WI38 (cell line): ENCODE data around the gene PNLIPRP2.

Source experiments
- H3K4me3 ChIP-seq: 2 replicates; pipeline ENCODE4 v1.5.1; 2011; ENCODE audit warnings: low read depth, mild to moderate bottlenecking, control low read depth, low read length
- TF ChIP-seq, protein P1 (sequence below): IDR thresholded peaks from 2 replicates; pipeline ENCODE4 v1.5.1; 2012; ENCODE audit warnings: low read depth, mild to moderate bottlenecking, control low read depth, low read length

Gene PNLIPRP2

DNA sequence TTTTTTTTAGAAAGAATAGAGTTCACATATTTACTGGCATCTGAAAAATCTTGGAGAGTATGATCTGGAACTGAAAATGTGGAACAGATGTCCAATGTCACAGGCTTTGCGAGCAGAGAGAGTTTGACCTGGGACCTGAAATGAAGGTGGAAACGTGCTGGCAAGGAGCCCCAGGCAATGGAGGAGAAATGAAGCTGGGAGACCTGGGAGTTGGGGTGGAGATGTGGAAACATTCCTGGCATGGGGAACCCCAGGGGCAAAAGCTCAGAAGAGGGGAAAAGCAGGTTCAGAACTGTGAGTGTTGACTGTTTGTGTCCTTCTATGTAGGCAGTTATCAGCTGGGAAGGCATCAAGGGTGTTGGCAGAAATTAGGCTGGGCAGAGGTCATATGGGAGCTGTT is 7.3 kb upstream of the PNLIPRP2 start:
- no peak overlapping the region for H3K4me3 ChIP-seq
- TF ChIP-seq, protein P1, sequence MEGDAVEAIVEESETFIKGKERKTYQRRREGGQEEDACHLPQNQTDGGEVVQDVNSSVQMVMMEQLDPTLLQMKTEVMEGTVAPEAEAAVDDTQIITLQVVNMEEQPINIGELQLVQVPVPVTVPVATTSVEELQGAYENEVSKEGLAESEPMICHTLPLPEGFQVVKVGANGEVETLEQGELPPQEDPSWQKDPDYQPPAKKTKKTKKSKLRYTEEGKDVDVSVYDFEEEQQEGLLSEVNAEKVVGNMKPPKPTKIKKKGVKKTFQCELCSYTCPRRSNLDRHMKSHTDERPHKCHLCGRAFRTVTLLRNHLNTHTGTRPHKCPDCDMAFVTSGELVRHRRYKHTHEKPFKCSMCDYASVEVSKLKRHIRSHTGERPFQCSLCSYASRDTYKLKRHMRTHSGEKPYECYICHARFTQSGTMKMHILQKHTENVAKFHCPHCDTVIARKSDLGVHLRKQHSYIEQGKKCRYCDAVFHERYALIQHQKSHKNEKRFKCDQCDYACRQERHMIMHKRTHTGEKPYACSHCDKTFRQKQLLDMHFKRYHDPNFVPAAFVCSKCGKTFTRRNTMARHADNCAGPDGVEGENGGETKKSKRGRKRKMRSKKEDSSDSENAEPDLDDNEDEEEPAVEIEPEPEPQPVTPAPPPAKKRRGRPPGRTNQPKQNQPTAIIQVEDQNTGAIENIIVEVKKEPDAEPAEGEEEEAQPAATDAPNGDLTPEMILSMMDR: no peak

DNA sequence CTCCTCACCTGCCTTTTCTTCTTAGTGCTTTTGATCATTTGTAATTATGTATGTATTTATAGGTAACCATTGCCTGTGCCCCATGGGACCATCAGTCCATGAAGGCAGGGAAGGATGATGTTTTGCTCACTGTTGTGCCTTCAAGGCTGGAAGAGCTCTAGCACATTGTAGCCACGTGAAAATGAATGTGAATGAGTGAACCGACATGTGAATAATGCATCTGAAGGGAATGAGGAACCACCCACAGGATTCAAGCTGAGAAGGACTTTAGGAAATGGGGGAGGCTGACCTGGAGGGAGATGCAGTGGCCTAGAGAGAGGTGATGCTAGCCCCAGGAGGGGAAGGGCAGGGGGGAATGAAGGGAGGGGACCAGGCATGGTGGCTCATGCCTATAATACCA is 6.0 kb upstream of the PNLIPRP2 start:
- TF ChIP-seq, protein P1: no peak
- no peak overlapping the region for H3K4me3 ChIP-seq

DNA sequence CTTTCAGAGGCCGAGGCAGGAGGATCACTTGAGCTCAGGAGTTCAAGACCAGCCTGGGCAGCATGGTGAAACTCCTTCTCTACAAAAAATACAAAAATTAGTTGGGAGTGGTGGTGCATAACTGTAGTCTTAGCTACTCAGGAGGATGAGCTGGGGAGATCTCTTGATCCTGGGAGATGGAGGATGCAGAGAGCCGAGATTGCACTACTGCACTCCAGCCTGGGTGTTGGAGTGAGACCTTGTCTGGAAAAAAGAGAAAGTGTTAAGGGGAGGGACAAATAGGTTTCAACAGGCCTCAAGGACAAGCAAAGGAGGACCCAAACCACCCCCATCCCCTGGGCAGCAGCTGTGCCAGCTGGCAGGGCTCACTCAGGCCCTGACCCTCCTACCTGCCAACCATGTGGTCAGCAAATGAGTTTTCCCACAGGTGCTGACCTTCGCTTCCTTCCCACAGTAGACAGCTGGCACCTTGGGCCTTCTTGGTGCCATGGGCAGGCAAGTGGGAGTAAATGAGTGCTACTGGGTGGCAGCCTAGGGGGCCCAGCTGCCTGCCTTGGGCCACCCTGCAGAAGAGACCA is 5.5 kb upstream of the PNLIPRP2 start:
- TF ChIP-seq, protein P1: no peak
- H3K4me3 ChIP-seq: no peak overlapping the region

DNA sequence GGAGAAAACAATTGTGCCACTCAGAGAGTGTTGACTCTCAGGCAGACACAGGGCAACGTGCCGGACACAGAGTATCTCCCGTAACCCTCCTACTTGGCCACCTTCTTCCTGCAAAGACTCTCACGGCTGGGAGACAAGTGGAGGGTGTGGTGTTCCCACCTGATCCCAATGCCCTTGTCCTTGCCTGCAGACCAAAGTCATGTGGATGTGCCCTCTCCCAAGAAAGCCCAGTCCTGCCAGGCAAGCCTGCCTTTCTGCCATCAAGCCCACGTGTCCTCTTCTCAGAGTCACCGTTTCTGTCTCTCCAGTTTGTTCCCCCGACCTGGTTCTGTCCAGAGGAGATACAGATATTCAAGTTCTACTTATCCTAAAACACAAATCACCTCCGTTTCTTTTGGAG is 723 bp downstream of the PNLIPRP2 start:
- no peak overlapping the region for H3K4me3 ChIP-seq
- TF ChIP-seq, protein P1: no peak

DNA sequence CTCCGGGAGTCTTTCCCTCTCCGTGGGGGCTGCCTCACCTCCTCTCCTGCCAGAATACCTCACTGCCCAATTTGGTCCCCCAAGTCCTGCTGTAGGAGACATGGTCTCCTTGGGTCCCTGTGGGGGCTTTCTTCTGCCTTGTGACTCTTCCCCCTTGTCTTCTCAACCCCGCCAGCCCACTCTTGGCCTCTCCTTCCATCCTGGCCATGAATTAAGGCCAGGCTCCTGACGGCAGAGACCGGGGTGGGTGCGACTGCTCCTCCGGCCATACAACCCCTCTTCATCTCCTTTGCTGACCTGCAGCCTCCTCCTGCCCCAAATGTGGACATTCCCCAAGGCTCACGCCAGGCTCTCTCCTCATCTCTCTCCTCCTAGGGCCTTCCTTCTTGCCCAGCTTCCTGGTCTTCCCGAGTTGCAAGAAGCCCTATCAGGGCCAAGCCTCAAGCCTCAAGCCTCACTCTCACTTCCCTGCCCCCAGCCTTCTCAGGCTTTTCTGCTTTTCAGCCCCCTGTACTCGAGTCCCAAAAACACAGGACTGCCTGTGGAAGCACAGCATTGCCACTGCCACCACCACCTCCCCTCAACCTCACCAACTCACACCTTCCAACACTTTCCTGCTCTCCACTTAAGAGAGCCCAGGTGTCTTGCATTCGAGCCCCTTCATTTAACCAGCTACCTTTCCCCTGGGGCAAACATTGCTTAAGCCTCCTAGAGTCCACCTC is 1.3 kb downstream of the PNLIPRP2 start:
- no peak overlapping the region for H3K4me3 ChIP-seq
- TF ChIP-seq, protein P1: no peak

- no peak overlapping the region for H3K4me3 ChIP-seq
- TF ChIP-seq, protein P1: no peak
These were observed 5.1 kb downstream of the PNLIPRP2 start for GRCh38 chr10:116625845-116626244.

GRCh38 chr10:116626815-116627214 is 6.1 kb downstream of the PNLIPRP2 start:
- H3K4me3 ChIP-seq: no peak overlapping the region
- TF ChIP-seq, protein P1: no peak
